DND-41 (cell line): ENCODE measurements around the gene ATP10A.

Source experiments
- ATAC-seq: fragments of 200-7000 bp; cut with Tn5 transposase; 3 replicates; pipeline ENCODE4 v1.9.1; 2021; ENCODE audit warnings: low read depth; ENCODE audit not compliant: insufficient read depth
- DNase-seq: peaks from one replicate; pipeline ENCODE4 v3.0.0-alpha.2; 2020
- H2AFZ ChIP-seq: 2 replicates; pipeline ENCODE4 v1.6.0; 2012; ENCODE audit warnings: low read depth, low read length
- H3K27ac ChIP-seq: 2 replicates; pipeline ENCODE4 v1.5.1; 2012; ENCODE audit warnings: low read length, inconsistent platforms
- H3K27me3 ChIP-seq: fragments of 200-600 bp; sonication (generic); 2 replicates; pipeline ENCODE4 v1.6.0; 2012; ENCODE audit warnings: low read length, mild to moderate bottlenecking, inconsistent platforms; ENCODE audit not compliant: insufficient read depth, poor library complexity
- H3K36me3 ChIP-seq: 2 replicates; pipeline ENCODE4 v1.5.1; 2012; ENCODE audit warnings: low read length, inconsistent platforms; ENCODE audit not compliant: insufficient read depth
- H3K4me1 ChIP-seq: 2 replicates; pipeline ENCODE4 v1.5.1; 2012; ENCODE audit warnings: mild to moderate bottlenecking, low read length; ENCODE audit not compliant: insufficient read depth
- H3K4me2 ChIP-seq: 2 replicates; pipeline ENCODE4 v1.6.0; 2012; ENCODE audit warnings: mild to moderate bottlenecking, moderate library complexity, low read length, inconsistent platforms; ENCODE audit not compliant: insufficient read depth
- H3K4me3 ChIP-seq, 2 experiments: fragments of 200-600 bp in 1 of 2; shearing (Covaris generic) in 1 of 2; 2 replicates each; pipeline ENCODE4 v1.5.1; 2012 to 2016; ENCODE audit warnings: inconsistent platforms in 2 of 2, low read length in 2 of 2, mild to moderate bottlenecking in 2 of 2, low read depth in 1 of 2, moderate library complexity in 1 of 2
- H3K79me2 ChIP-seq: 2 replicates; pipeline ENCODE4 v1.6.0; 2012; ENCODE audit warnings: low read length, inconsistent platforms; ENCODE audit not compliant: insufficient read depth
- H3K9ac ChIP-seq: 2 replicates; pipeline ENCODE4 v1.6.0; 2012; ENCODE audit warnings: low read depth, mild to moderate bottlenecking, inconsistent platforms, low read length, moderate library complexity
- H3K9me3 ChIP-seq: 2 replicates; pipeline ENCODE4 v1.5.1; 2012; ENCODE audit warnings: low read length, moderate library complexity, mild to moderate bottlenecking, inconsistent platforms; ENCODE audit not compliant: insufficient read depth, severe bottlenecking
- H4K20me1 ChIP-seq: 2 replicates; pipeline ENCODE4 v1.6.0; 2012; ENCODE audit warnings: low read length; ENCODE audit not compliant: insufficient read depth
- EZH2 ChIP-seq: IDR thresholded peaks from 3 replicates; pipeline ENCODE4 v1.6.1; 2012; ENCODE audit warnings: borderline replicate concordance, low read depth, mild to moderate bottlenecking, moderate library complexity, low read length, inconsistent platforms; ENCODE audit not compliant: severe bottlenecking
- TF ChIP-seq, protein P1 (sequence below): IDR thresholded peaks from 2 replicates; pipeline ENCODE4 v1.5.1; 2012; ENCODE audit warnings: borderline replicate concordance, low read length, moderate library complexity, mild to moderate bottlenecking; ENCODE audit not compliant: poor library complexity, severe bottlenecking; ENCODE audit errors: extremely low read depth

The ATP10A gene

DNA sequence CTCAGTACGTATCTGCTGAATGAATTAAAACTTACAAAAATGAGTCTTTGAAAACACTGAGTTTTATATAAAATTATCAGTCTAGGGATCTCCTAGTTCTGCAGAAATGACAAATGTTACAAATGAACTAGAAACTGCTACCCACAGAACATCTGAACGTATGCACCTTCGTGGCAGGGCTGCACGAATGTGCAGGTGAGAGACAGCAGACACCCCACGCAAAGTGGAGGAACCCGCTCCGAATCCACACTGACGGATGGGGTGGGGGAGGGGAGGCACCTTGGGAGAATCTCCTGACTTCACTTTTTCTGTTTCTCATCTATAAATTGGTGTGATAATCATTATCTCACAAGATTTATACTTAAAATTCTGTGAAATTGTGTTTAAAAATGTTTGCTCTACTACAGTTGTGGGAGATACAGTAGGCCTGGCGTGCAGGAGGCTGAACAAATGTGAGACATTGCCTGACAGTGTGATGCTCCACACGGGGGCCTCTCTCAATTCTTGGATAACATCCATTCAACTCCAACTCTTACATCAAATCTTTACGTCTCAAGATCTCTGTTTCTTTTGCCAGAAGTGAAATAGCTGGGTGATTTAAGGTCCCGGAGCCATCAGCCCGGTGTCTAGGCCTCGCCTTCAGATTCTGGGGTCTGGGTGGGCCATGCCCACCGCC lies 86.9 kb downstream of the ATP10A start:
- Histone ChIP-seq H3K27me3 (no peaks in the 10 kb centered on the region), H3K79me2 (no peaks in the 10 kb centered on the region), H3K4me2 (no peak overlapping the region), H4K20me1 (no peaks in the 10 kb centered on the region), H3K9ac (no peak overlapping the region), H3K9me3 (no peaks in the 10 kb centered on the region), H3K4me3 (no peak overlapping the region), H2AFZ (no peak overlapping the region), H3K27ac (no peak overlapping the region), H3K36me3 (no peaks in the 10 kb centered on the region), H3K4me1 (no peaks in the 10 kb centered on the region)
- ATAC-seq = no peak
- TF ChIP-seq EZH2 = no peak
- TF ChIP-seq, protein P1, sequence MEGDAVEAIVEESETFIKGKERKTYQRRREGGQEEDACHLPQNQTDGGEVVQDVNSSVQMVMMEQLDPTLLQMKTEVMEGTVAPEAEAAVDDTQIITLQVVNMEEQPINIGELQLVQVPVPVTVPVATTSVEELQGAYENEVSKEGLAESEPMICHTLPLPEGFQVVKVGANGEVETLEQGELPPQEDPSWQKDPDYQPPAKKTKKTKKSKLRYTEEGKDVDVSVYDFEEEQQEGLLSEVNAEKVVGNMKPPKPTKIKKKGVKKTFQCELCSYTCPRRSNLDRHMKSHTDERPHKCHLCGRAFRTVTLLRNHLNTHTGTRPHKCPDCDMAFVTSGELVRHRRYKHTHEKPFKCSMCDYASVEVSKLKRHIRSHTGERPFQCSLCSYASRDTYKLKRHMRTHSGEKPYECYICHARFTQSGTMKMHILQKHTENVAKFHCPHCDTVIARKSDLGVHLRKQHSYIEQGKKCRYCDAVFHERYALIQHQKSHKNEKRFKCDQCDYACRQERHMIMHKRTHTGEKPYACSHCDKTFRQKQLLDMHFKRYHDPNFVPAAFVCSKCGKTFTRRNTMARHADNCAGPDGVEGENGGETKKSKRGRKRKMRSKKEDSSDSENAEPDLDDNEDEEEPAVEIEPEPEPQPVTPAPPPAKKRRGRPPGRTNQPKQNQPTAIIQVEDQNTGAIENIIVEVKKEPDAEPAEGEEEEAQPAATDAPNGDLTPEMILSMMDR = no peak
- no peak for DNase-seq

GRCh38 chr15:25775317-25775912 lies 87.7 kb downstream of the ATP10A start:
- Histone ChIP-seq H3K9ac (no peak overlapping the region), H3K27ac (no peak overlapping the region), H3K4me3 (no peak overlapping the region), H3K79me2 (no peaks in the 10 kb centered on the region), H3K4me2 (no peak overlapping the region), H3K4me1 (no peaks in the 10 kb centered on the region), H4K20me1 (no peaks in the 10 kb centered on the region), H2AFZ (no peak overlapping the region), H3K9me3 (no peaks in the 10 kb centered on the region), H3K36me3 (no peaks in the 10 kb centered on the region), H3K27me3 (no peaks in the 10 kb centered on the region)
- TF ChIP-seq EZH2 = no peak
- TF ChIP-seq, protein P1 = no peak
- ATAC-seq (no peak), DNase-seq (no peak)

GRCh38 chr15:25774871-25775270 lies 88.3 kb downstream of the ATP10A start:
- ATAC-seq (no peak), DNase-seq (no peak)
- Histone ChIP-seq H3K79me2 (no peaks in the 10 kb centered on the region), H3K27me3 (no peaks in the 10 kb centered on the region), H3K27ac (no peak overlapping the region), H3K4me3 (no peak overlapping the region), H3K9me3 (no peaks in the 10 kb centered on the region), H2AFZ (no peak overlapping the region), H3K9ac (no peak overlapping the region), H3K4me1 (no peaks in the 10 kb centered on the region), H4K20me1 (no peaks in the 10 kb centered on the region), H3K4me2 (no peak overlapping the region), H3K36me3 (no peaks in the 10 kb centered on the region)
- no peak for TF ChIP-seq EZH2
- TF ChIP-seq, protein P1 = no peak
